GF-D8 (cell line): ENCODE results near the gene PRKCA.
"Not testable (repeated sequence)": the region's sequence is repeated elsewhere in the genome, so short reads cannot be mapped to it uniquely, and the experiment has no call there.

ENCODE experiments used
- DNase-seq: peaks from one replicate; lab custom pipeline; 2025; lab: John Stamatoyannopoulos, UW

PRKCA gene

GRCh38 chr17:66386498-66387351 is 84.3 kb downstream of the PRKCA start:
- no peak for DNase-seq

GRCh38 chr17:66387392-66387981 is 85.1 kb downstream of the PRKCA start:
- no peak for DNase-seq

GRCh38 chr17:66392783-66393437 is 90.5 kb downstream of the PRKCA start:
- DNase-seq: no peak

GRCh38 chr17:66395961-66396360 is 93.5 kb downstream of the PRKCA start:
- no peak for DNase-seq

- no peak for DNase-seq
Observed at GRCh38 chr17:66397486-66397885, 95.1 kb downstream of the PRKCA start.

GRCh38 chr17:66398059-66398458 is 95.6 kb downstream of the PRKCA start:
- DNase-seq: no peak

GRCh38 chr17:66398617-66399016 is 96.2 kb downstream of the PRKCA start:
- no peak for DNase-seq

- DNase-seq: no peak
Observed at GRCh38 chr17:66399441-66399840, 97.0 kb downstream of the PRKCA start.

- DNase-seq: not testable (repeated sequence)
Observed at GRCh38 chr17:66400041-66400688, 97.8 kb downstream of the PRKCA start.

GRCh38 chr17:66400698-66401097 is 98.3 kb downstream of the PRKCA start:
- no peak for DNase-seq

- no peak for DNase-seq
Observed at GRCh38 chr17:66401364-66401763, 99.0 kb downstream of the PRKCA start.

- peak; percentile 16 for DNase-seq
Observed at GRCh38 chr17:66403846-66404556, 101.6 kb downstream of the PRKCA start.

GRCh38 chr17:66405836-66406677 is 103.6 kb downstream of the PRKCA start:
- DNase-seq: no peak

GRCh38 chr17:66406701-66407644 is 104.6 kb downstream of the PRKCA start:
- DNase-seq: no peak

- DNase-seq: no peak
Observed at GRCh38 chr17:66407864-66408263, 105.5 kb downstream of the PRKCA start.

GRCh38 chr17:66411520-66411919 is 109.1 kb downstream of the PRKCA start:
- no peak for DNase-seq

GRCh38 chr17:66412857-66413558 is 110.6 kb downstream of the PRKCA start:
- no peak for DNase-seq

- DNase-seq: no peak
Observed at GRCh38 chr17:66413559-66414520, 111.4 kb downstream of the PRKCA start.
